SK-N-SH (cell line): ENCODE results near the gene KIRREL1. TPM values are rescaled to one million over a fixed set of nuclear protein-coding genes. Genes with fewer than 3 reads are reported as not detected.

Experiments used
- CHD2 ChIP-seq: fragments of 150-350 bp; IDR thresholded peaks from 2 replicates; pipeline ENCODE4 v1.6.1; 2018; ENCODE audit warnings: low read length; ENCODE audit not compliant: partially characterized antibody
- ELF1 ChIP-seq: IDR thresholded peaks from 2 replicates; pipeline ENCODE4 v1.4.0; 2012
- EP300 ChIP-seq, 2 experiments: IDR thresholded peaks; 2 replicates each; pipeline versions ENCODE4 v1.4.0 to v1.6.1; 2012; ENCODE audit warnings: borderline replicate concordance in 1 of 2, low read depth in 1 of 2, low read length in 1 of 2
- EZH2phosphoT487 ChIP-seq: fragments of 200-600 bp; sonication (generic); IDR thresholded peaks from 2 replicates; pipeline ENCODE4 v1.6.1; 2017; ENCODE audit warnings: low read depth, mixed run types, mild to moderate bottlenecking, antibody characterized with exemption, moderate library complexity, borderline replicate concordance
- FOSL2 ChIP-seq: IDR thresholded peaks from 2 replicates; pipeline ENCODE4 v1.4.0; 2012; ENCODE audit warnings: low read depth, mild to moderate bottlenecking, moderate library complexity, borderline replicate concordance
- FOXJ3 ChIP-seq: sonication (generic); formaldehyde crosslinking; IDR thresholded peaks from 2 replicates; pipeline ENCODE4 v1.5.1; 2020; ENCODE audit warnings: mild to moderate bottlenecking, missing genetic modification reagents
- MEF2A ChIP-seq: IDR thresholded peaks from 2 replicates; pipeline ENCODE4 v1.4.0; 2012; ENCODE audit warnings: low read depth, borderline replicate concordance
- RAD21 ChIP-seq: IDR thresholded peaks from 2 replicates; pipeline ENCODE4 v1.6.1; 2012; ENCODE audit warnings: mild to moderate bottlenecking, low read length
- TEAD4 ChIP-seq: IDR thresholded peaks from 2 replicates; pipeline ENCODE4 v1.4.0; 2012; ENCODE audit warnings: mild to moderate bottlenecking, borderline replicate concordance; ENCODE audit not compliant: insufficient read depth
- polyA plus RNA-seq, 3 experiments: library from polyadenylated mRNA; depleted of rRNA; stranded (reverse); fragments of >200 nt; gene quantifications; 2 replicates each; pipeline ENCODE4 v1.2.3, GENCODE V29; 2012
- TF ChIP-seq, protein P1 (sequence below): fragments of 150-350 bp; IDR thresholded peaks from 2 replicates; pipeline ENCODE4 v1.6.1; 2017; ENCODE audit warnings: antibody characterized with exemption, low read length, low read depth, borderline replicate concordance
- TF ChIP-seq, protein P2 (sequence below): fragments of 200-600 bp; sonication (generic); IDR thresholded peaks from 2 replicates; pipeline ENCODE4 v1.6.1; 2017; ENCODE audit warnings: antibody characterized with exemption, mild to moderate bottlenecking, moderate library complexity
- TF ChIP-seq, protein P3 (sequence below): IDR thresholded peaks from 2 replicates; pipeline ENCODE4 v1.4.0; 2012; ENCODE audit warnings: low read depth, borderline replicate concordance
- TF ChIP-seq, protein P4 (sequence below): fragments of 150-350 bp; IDR thresholded peaks from 2 replicates; pipeline ENCODE4 v1.6.1; 2016; ENCODE audit warnings: mild to moderate bottlenecking, low read depth, low read length
- TF ChIP-seq, protein P5 (sequence below): IDR thresholded peaks from 2 replicates; pipeline ENCODE4 v1.4.0; 2012; ENCODE audit warnings: low read depth, borderline replicate concordance

Gene KIRREL1
- polyA plus RNA-seq, 1 of the 3 experiments (the other 2 are of a cell fraction), result 47.8 TPM

GRCh38 chr1:158121604-158122254, 128.3 kb downstream of the KIRREL1 start (continued):
- TF ChIP-seq, protein P1, sequence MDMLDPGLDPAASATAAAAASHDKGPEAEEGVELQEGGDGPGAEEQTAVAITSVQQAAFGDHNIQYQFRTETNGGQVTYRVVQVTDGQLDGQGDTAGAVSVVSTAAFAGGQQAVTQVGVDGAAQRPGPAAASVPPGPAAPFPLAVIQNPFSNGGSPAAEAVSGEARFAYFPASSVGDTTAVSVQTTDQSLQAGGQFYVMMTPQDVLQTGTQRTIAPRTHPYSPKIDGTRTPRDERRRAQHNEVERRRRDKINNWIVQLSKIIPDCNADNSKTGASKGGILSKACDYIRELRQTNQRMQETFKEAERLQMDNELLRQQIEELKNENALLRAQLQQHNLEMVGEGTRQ, result no peak
- TF ChIP-seq ELF1 (no peak), RAD21 (peak; percentile 61), CHD2 (no peak), EZH2phosphoT487 (no peak), TEAD4 (no peak), FOXJ3 (no peak), FOSL2 (no peak), EP300 (IDR thresholded peaks at IDR 0.05; ENCODE audit: borderline replicate concordance in 1 of 2, low read depth in 1 of 2, low read length in 1 of 2) (no peak), MEF2A (no peak)
- TF ChIP-seq, protein P2, sequence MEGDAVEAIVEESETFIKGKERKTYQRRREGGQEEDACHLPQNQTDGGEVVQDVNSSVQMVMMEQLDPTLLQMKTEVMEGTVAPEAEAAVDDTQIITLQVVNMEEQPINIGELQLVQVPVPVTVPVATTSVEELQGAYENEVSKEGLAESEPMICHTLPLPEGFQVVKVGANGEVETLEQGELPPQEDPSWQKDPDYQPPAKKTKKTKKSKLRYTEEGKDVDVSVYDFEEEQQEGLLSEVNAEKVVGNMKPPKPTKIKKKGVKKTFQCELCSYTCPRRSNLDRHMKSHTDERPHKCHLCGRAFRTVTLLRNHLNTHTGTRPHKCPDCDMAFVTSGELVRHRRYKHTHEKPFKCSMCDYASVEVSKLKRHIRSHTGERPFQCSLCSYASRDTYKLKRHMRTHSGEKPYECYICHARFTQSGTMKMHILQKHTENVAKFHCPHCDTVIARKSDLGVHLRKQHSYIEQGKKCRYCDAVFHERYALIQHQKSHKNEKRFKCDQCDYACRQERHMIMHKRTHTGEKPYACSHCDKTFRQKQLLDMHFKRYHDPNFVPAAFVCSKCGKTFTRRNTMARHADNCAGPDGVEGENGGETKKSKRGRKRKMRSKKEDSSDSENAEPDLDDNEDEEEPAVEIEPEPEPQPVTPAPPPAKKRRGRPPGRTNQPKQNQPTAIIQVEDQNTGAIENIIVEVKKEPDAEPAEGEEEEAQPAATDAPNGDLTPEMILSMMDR, result peak; percentile 75
- TF ChIP-seq, protein P3, sequence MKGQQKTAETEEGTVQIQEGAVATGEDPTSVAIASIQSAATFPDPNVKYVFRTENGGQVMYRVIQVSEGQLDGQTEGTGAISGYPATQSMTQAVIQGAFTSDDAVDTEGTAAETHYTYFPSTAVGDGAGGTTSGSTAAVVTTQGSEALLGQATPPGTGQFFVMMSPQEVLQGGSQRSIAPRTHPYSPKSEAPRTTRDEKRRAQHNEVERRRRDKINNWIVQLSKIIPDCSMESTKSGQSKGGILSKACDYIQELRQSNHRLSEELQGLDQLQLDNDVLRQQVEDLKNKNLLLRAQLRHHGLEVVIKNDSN, result no peak
- TF ChIP-seq, protein P4, sequence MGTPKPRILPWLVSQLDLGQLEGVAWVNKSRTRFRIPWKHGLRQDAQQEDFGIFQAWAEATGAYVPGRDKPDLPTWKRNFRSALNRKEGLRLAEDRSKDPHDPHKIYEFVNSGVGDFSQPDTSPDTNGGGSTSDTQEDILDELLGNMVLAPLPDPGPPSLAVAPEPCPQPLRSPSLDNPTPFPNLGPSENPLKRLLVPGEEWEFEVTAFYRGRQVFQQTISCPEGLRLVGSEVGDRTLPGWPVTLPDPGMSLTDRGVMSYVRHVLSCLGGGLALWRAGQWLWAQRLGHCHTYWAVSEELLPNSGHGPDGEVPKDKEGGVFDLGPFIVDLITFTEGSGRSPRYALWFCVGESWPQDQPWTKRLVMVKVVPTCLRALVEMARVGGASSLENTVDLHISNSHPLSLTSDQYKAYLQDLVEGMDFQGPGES, result no peak
- TF ChIP-seq, protein P5, sequence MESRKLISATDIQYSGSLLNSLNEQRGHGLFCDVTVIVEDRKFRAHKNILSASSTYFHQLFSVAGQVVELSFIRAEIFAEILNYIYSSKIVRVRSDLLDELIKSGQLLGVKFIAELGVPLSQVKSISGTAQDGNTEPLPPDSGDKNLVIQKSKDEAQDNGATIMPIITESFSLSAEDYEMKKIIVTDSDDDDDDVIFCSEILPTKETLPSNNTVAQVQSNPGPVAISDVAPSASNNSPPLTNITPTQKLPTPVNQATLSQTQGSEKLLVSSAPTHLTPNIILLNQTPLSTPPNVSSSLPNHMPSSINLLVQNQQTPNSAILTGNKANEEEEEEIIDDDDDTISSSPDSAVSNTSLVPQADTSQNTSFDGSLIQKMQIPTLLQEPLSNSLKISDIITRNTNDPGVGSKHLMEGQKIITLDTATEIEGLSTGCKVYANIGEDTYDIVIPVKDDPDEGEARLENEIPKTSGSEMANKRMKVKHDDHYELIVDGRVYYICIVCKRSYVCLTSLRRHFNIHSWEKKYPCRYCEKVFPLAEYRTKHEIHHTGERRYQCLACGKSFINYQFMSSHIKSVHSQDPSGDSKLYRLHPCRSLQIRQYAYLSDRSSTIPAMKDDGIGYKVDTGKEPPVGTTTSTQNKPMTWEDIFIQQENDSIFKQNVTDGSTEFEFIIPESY, result no peak
- TF ChIP-seq, all 33 proteins: peak for 4
